Measurements from ENCODE around the gene JAG1.

JAG1 gene

DNA sequence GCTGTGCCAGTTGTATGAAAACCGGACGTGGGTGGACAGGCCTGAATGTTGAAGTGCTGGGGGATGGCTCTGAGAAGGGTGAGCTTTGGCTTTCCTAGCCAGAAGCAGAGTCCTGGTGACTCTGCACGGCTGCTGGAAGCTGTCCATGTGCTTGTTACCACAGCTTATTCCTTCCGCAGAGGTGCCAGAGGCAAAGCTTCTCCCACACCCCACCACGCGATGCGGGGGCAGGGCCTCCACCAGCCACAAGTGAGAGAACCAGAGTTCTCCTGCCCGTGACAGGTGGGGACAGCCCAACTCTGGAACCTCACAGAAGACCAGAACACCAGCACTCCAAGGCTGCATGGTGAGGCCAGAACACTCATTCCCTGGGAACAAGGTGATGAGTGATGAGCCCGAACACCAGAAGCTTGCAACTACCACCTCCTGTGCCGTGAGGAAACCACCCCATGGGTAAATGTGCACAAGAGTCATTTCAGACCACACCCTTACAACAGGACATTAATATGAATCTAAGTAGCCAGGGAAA, 36.7 kb downstream of the JAG1 start:
- no peak for DNase-seq (ENCODE audit: low spot score)
- in situ Hi-C loops (cut with MboI; ENCODE audit: low sequenced_read_pairs, unreplicated experiment): no loop called here
- TF ChIP-seq CTCF (IDR thresholded peaks at IDR 0.05; ENCODE audit: borderline replicate concordance, control extremely low read depth, extremely low read depth, insufficient read depth, missing control alignments): no peak

- TF ChIP-seq CTCF (IDR thresholded peaks at IDR 0.05; ENCODE audit: borderline replicate concordance, control extremely low read depth, extremely low read depth, insufficient read depth, missing control alignments): no peak
- DNase-seq (ENCODE audit: low spot score): no peak
- in situ Hi-C loops (cut with MboI; ENCODE audit: low sequenced_read_pairs, unreplicated experiment): no loop called here
Measured at GRCh38 chr20:10636326-10636818, 37.4 kb downstream of the JAG1 start.

GRCh38 chr20:10635476-10636208, 38.2 kb downstream of the JAG1 start:
- in situ Hi-C loops (cut with MboI; ENCODE audit: low sequenced_read_pairs, unreplicated experiment): no loop called here
- TF ChIP-seq CTCF (IDR thresholded peaks at IDR 0.05; ENCODE audit: borderline replicate concordance, control extremely low read depth, extremely low read depth, insufficient read depth, missing control alignments): no peak
- DNase-seq (ENCODE audit: low spot score): no peak

DNA sequence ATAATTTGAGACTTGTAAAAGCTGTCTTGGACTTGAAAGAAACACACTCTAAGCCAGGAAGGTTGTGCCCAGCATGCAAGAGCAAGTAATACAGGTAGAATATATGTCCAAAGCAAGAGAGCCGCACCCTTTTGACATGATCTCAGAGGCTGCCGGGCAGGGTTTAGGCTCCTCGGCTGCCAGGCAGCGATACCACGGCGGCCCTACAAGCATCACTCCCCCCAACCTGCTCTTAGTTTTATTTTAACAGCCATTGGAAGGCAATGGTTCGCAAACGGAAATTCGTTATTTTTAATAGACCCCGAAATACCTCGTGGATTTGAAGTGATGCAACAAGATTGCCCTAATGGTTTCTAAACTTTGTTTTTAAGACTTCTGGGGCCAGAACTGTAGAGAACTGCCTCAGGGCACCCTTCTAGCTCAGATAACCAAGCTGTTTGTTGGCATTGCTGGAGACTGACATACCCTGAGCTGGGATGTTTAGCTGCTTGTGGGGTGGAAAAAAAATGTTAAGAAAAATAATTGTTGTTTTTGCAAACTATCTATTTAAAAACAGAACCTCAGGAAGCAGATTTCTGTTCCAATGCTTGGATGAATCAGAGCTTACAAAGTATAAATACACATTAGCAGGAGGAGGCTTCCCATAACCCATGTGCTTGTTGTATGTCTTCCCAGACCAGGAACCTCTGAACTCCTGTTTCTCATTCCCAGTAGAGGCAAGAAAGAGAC, 39.0 kb downstream of the JAG1 start:
- no peak for DNase-seq (ENCODE audit: low spot score)
- TF ChIP-seq CTCF (IDR thresholded peaks at IDR 0.05; ENCODE audit: borderline replicate concordance, control extremely low read depth, extremely low read depth, insufficient read depth, missing control alignments): no peak
- in situ Hi-C loops (cut with MboI; ENCODE audit: low sequenced_read_pairs, unreplicated experiment): no loop called here

- TF ChIP-seq CTCF (IDR thresholded peaks at IDR 0.05; ENCODE audit: borderline replicate concordance, control extremely low read depth, extremely low read depth, insufficient read depth, missing control alignments): no peak
- DNase-seq (ENCODE audit: low spot score): no peak
- in situ Hi-C loops (cut with MboI; ENCODE audit: low sequenced_read_pairs, unreplicated experiment): no loop called here
Measured at GRCh38 chr20:10634211-10634610, 39.6 kb downstream of the JAG1 start.

GRCh38 chr20:10633718-10634117, 40.1 kb downstream of the JAG1 start:
- DNase-seq (ENCODE audit: low spot score): no peak
- in situ Hi-C loops (cut with MboI; ENCODE audit: low sequenced_read_pairs, unreplicated experiment): no loop called here
- TF ChIP-seq CTCF (IDR thresholded peaks at IDR 0.05; ENCODE audit: borderline replicate concordance, control extremely low read depth, extremely low read depth, insufficient read depth, missing control alignments): no peak
